GM12801 (cell line): ENCODE results near the gene ASTN1.

ENCODE experiments used
- TF ChIP-seq, protein P1 (sequence below): IDR thresholded peaks from one replicate; pipeline ENCODE4 v1.5.1; 2011; ENCODE audit warnings: control low read depth; ENCODE audit not compliant: insufficient read length; ENCODE audit errors: extremely low read depth

ASTN1 gene

GRCh38 chr1:177174921-177175634 lies 10.6 kb upstream of the ASTN1 start:
- TF ChIP-seq, protein P1, sequence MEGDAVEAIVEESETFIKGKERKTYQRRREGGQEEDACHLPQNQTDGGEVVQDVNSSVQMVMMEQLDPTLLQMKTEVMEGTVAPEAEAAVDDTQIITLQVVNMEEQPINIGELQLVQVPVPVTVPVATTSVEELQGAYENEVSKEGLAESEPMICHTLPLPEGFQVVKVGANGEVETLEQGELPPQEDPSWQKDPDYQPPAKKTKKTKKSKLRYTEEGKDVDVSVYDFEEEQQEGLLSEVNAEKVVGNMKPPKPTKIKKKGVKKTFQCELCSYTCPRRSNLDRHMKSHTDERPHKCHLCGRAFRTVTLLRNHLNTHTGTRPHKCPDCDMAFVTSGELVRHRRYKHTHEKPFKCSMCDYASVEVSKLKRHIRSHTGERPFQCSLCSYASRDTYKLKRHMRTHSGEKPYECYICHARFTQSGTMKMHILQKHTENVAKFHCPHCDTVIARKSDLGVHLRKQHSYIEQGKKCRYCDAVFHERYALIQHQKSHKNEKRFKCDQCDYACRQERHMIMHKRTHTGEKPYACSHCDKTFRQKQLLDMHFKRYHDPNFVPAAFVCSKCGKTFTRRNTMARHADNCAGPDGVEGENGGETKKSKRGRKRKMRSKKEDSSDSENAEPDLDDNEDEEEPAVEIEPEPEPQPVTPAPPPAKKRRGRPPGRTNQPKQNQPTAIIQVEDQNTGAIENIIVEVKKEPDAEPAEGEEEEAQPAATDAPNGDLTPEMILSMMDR = no peak

- TF ChIP-seq, protein P1 = no peak
Observed at GRCh38 chr1:177173976-177174375, 9.5 kb upstream of the ASTN1 start.

DNA sequence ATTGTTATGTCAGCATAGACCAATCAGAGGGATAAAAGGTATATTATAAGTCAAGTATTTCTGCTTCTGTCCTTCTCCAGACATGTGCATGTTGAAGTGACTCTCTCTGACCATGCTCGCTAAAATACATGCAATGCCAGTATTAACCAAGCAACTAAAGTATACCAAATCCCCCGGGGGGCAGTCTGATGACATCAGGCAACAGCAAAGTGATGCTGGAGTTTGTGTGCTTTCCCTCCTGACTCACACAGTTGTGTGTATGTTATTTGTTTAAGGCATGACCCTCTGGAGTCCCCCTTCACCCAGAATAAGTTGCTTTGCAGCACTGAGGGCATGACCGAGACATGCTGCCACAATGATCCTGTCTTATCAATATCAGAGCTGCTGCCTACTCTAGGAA lies 8.4 kb upstream of the ASTN1 start:
- TF ChIP-seq, protein P1 = no peak

DNA sequence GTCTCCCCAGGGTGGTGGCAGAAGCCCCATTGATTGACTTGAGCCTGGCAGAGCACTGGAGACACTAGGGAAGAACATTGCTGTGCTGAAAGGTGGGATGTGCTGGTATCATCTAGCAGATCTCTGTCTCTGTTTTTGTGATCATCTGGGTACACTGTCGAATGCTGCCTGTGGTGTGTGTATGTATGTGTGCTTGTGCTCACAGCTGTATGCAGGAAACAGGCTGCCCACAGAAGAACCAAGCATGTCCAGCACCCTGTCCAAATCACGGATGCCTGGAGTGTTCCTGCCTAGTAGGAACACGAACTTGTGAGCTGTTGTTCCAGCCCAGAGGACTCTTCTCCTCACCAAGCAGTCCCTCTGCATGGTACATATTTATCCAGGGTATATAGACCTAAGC lies 7.8 kb upstream of the ASTN1 start:
- TF ChIP-seq, protein P1 = no peak

DNA sequence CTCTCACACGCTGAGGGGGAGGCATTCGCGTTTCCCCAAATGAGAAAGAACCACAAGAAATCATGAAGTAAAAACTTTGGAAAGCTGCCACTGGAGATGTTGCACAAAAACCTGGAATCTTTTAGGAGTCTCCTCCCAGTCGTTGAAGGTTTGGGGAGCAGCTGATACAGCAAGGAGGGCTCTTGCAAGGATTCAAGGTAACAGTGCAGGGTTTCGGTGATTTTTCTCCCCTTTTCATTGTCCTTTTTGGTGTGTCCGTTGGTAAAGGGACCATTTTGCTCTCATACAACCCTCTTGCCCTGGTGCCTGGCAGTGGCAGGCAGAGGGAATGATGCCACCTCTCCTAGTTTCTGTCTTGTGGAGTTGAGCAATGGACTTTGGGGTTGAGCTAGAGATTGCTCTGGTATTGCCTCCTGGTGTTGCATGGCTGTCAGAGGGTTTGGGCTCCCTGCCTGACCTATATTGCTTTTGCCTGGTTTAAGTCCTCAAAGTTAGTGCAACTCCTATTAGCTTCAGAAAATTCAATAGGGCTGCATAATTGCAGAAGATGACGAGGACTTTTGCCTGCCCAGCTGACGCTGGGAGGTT lies 7.1 kb upstream of the ASTN1 start:
- TF ChIP-seq, protein P1 = no peak

- TF ChIP-seq, protein P1 = no peak
Observed at GRCh38 chr1:177170756-177171535, 6.4 kb upstream of the ASTN1 start, which contains the start of gene BRINP2. Gene BRINP2, plus strand, starts transcription at chr1:177170958. Its CDS starts 58,919 bp downstream, at chr1:177229877.

DNA sequence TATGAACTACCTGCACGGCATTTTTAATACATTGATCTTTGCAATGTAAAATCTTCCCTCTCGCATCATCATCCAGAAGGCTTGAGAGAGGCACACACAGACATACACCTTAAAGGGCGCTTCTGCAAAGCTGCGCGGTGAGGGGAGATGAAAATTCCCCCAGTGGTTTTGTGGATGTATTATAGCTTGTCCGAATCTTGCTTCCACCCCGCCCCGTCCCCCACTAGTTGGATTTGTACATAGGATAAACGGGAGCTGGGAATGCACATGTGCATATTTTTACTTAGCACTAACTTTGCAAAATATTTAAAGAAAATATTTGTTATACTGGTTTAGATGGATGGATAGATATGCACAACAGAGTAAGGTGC lies 542 bp upstream of the ASTN1 start:
- TF ChIP-seq, protein P1 = no peak
